ENCODE measurements around the gene WNT2.
"Not testable (repeated sequence)": the region's sequence is repeated elsewhere in the genome, so short reads cannot be mapped to it uniquely, and the experiment has no call there.

WNT2 gene

DNA sequence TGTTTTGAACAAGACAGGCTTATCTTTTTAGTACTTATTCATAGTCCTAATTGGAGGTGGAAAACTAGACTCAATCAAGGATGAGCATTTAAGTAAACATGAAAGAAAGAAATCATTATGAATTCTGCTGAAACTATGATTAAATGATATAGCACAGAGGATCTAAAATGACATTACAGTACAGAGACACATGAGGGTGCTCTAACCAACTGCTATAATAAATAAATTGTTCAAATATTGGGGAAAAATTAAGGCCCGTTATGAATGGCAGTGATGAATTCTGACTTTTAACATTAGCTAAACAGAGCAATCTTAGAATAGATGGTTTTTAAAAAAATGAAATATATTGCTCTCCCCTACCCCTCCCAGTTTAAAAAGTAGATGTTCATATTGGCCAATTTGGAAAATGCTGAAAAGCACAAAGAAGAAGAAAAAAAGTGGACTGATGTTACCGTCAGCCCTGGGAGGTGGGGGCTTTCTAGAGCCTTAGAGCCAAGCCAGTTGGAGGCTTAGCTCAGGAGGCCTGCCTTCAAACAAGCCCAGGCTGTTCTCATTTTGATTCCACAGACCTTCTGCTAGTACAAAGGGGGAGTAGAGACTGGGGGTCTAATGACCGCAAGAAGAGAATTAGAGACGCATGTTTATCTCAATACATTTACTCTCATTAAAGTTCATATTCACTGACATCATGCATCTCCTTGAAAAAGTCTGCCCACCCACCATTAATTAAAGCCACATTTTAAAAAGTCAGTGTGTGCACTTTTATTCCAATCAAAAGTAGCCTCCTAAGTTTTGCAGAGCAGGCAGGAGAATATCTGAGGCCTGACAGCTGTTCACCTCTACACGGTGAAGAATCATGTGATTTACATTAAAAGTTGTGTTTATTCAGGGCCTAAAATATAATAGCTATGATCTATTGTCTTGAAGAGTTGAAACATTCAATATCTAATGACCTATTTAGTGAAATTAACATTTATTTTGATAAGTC is 10.0 kb downstream of the WNT2 start:
- H3K27ac ChIP-seq (ENCODE audit: poor library complexity, severe bottlenecking), result no peak overlapping the region
- DNase-seq (ENCODE audit: low spot score), result no peak
- no peaks in the 10 kb centered on the region for H3K27me3 ChIP-seq (ENCODE audit: insufficient read depth, poor library complexity, severe bottlenecking)
- no peak overlapping the region for H3K4me3 ChIP-seq (ENCODE audit: severe bottlenecking)
- H3K36me3 ChIP-seq (ENCODE audit: low read depth), result no peaks in the 10 kb centered on the region
- TF ChIP-seq, protein P1, sequence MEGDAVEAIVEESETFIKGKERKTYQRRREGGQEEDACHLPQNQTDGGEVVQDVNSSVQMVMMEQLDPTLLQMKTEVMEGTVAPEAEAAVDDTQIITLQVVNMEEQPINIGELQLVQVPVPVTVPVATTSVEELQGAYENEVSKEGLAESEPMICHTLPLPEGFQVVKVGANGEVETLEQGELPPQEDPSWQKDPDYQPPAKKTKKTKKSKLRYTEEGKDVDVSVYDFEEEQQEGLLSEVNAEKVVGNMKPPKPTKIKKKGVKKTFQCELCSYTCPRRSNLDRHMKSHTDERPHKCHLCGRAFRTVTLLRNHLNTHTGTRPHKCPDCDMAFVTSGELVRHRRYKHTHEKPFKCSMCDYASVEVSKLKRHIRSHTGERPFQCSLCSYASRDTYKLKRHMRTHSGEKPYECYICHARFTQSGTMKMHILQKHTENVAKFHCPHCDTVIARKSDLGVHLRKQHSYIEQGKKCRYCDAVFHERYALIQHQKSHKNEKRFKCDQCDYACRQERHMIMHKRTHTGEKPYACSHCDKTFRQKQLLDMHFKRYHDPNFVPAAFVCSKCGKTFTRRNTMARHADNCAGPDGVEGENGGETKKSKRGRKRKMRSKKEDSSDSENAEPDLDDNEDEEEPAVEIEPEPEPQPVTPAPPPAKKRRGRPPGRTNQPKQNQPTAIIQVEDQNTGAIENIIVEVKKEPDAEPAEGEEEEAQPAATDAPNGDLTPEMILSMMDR (IDR thresholded peaks at IDR 0.05; ENCODE audit: poor library complexity, severe bottlenecking), result peak; percentile 15
- no peaks in the 10 kb centered on the region for H3K4me1 ChIP-seq (ENCODE audit: insufficient read depth, poor library complexity, severe bottlenecking)
- H3K9me3 ChIP-seq (ENCODE audit: severe bottlenecking), result no peaks in the 10 kb centered on the region
- no peak for ATAC-seq (ENCODE audit: low read depth)

- no peaks in the 10 kb centered on the region for H3K4me1 ChIP-seq (ENCODE audit: insufficient read depth, poor library complexity, severe bottlenecking)
- H3K27ac ChIP-seq (ENCODE audit: poor library complexity, severe bottlenecking), result no peak overlapping the region
- no peaks in the 10 kb centered on the region for H3K27me3 ChIP-seq (ENCODE audit: insufficient read depth, poor library complexity, severe bottlenecking)
- no peaks in the 10 kb centered on the region for H3K9me3 ChIP-seq (ENCODE audit: severe bottlenecking)
- H3K4me3 ChIP-seq (ENCODE audit: severe bottlenecking), result no peak overlapping the region
- no peaks in the 10 kb centered on the region for H3K36me3 ChIP-seq (ENCODE audit: low read depth)
- DNase-seq (ENCODE audit: low spot score) (no peak), ATAC-seq (ENCODE audit: low read depth) (no peak)
- TF ChIP-seq, protein P1 (IDR thresholded peaks at IDR 0.05; ENCODE audit: poor library complexity, severe bottlenecking), result no peak
Observed at GRCh38 chr7:117308891-117309290, 14.0 kb downstream of the WNT2 start.

DNA sequence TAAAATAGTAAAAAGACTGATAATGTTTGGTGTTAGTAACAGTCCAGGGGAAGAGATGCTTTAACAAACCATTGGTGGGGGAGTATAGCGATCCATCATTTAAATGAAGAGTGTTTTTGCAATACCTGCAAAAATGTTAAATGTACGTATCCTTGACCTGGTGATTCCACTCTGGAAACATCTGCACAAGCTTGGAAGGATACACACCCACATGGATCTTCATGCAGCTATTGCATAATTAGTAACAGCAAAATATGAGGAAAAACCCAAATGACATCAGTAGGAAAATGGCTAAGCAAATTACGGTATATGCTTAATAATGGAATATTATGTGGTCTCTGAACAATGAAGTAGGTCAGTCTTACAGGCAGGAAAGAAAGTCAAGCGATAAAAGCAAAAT is 20.5 kb downstream of the WNT2 start:
- Histone ChIP-seq H3K4me3 (ENCODE audit: severe bottlenecking) (no peak overlapping the region), H3K27me3 (ENCODE audit: insufficient read depth, poor library complexity, severe bottlenecking) (no peaks in the 10 kb centered on the region), H3K4me1 (ENCODE audit: insufficient read depth, poor library complexity, severe bottlenecking) (no peaks in the 10 kb centered on the region), H3K27ac (ENCODE audit: poor library complexity, severe bottlenecking) (no peak overlapping the region), H3K36me3 (ENCODE audit: low read depth) (no peaks in the 10 kb centered on the region), H3K9me3 (ENCODE audit: severe bottlenecking) (no peaks in the 10 kb centered on the region)
- TF ChIP-seq, protein P1 (IDR thresholded peaks at IDR 0.05; ENCODE audit: poor library complexity, severe bottlenecking), result no peak
- DNase-seq (ENCODE audit: low spot score), result no peak
- no peak for ATAC-seq (ENCODE audit: low read depth)

DNA sequence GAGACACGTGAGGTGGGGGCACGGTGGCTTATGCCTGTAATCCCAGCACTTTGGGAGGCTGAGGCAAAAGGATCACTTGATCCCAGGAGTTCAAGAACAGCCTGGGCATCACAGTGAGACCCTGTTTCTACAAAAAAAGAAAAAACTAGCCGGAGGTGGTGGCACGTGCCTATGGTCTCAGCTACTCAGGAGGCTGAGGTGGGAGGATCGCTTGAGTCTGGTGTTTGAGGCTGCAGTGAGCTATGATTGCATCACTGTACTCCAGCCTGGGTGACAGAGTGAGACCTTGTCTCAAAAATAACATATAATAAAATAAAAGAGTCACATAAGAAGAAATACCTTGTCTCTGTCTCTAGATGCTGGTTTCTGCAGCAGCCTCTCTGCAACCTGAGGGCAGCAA is 22.4 kb downstream of the WNT2 start:
- H3K4me1 ChIP-seq (ENCODE audit: insufficient read depth, poor library complexity, severe bottlenecking); H3K9me3 ChIP-seq (ENCODE audit: severe bottlenecking); H3K36me3 ChIP-seq (ENCODE audit: low read depth); DNase-seq (ENCODE audit: low spot score); ATAC-seq (ENCODE audit: low read depth); H3K27ac ChIP-seq (ENCODE audit: poor library complexity, severe bottlenecking); H3K27me3 ChIP-seq (ENCODE audit: insufficient read depth, poor library complexity, severe bottlenecking); H3K4me3 ChIP-seq (ENCODE audit: severe bottlenecking): not testable (repeated sequence)

DNA sequence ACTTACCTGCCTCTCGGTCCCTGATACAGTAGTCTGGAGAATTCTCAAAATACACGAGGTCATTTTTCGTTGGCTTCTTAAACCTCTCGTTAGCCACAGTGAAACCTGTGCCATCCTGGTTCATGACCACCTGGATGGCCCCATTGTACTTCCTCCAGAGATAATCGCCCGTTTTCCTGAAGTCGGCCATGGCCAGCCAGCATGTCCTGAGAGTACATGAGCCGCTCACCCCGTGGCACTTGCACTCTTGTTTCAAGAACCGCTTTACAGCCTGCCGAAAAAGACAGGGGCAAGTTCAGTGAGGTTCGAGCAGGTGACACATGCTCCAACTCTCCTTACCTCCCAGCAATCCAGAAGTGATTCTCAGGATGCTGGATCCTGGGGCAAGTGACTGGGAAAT is 25.3 kb downstream of the WNT2 start:
- H3K27me3 ChIP-seq (ENCODE audit: insufficient read depth, poor library complexity, severe bottlenecking), result no peaks in the 10 kb centered on the region
- no peak overlapping the region for H3K27ac ChIP-seq (ENCODE audit: poor library complexity, severe bottlenecking)
- H3K36me3 ChIP-seq (ENCODE audit: low read depth), result no peaks in the 10 kb centered on the region
- ATAC-seq (ENCODE audit: low read depth), result no peak
- no peak for DNase-seq (ENCODE audit: low spot score)
- TF ChIP-seq, protein P1 (IDR thresholded peaks at IDR 0.05; ENCODE audit: poor library complexity, severe bottlenecking), result no peak
- H3K4me1 ChIP-seq (ENCODE audit: insufficient read depth, poor library complexity, severe bottlenecking), result no peaks in the 10 kb centered on the region
- no peaks in the 10 kb centered on the region for H3K9me3 ChIP-seq (ENCODE audit: severe bottlenecking)
- H3K4me3 ChIP-seq (ENCODE audit: severe bottlenecking), result no peak overlapping the region
